HepG2 (cell line): ENCODE data around the gene SPIB. TPM values are rescaled to one million over a fixed set of nuclear protein-coding genes. Genes with fewer than 3 reads are reported as not detected.

Source experiments
- ATAC-seq: fragments of 200-7000 bp; cut with Tn5 transposase; 3 replicates; pipeline ENCODE4 v1.9.1; 2020; ENCODE audit warnings: mild to moderate bottlenecking, moderate library complexity
- BruUV-seq: library from RNA; stranded (reverse); fragments of 400-500 nt; replicated peaks from 2 replicates; lab custom pipeline; 2021; lab: Mats Ljungman, UMichigan
- CTCF ChIA-PET: fragments of 300-600 bp; formaldehyde crosslinking; extraction: SDS; loops from one replicate; lab custom pipeline; 2021; ENCODE audit warnings: low total read pairs, inconsistent platforms, low intra/inter-chr PET ratio; lab: Yijun Ruan, JAX
- POLR2A ChIA-PET: fragments of 350-600 bp; sonication (Branson Sonifier 250); formaldehyde crosslinking; loops from one replicate; lab custom pipeline; 2020; ENCODE audit warnings: antibody characterized with exemption, inconsistent platforms; lab: Yijun Ruan, JAX
- DNase-seq: peaks from one replicate; pipeline ENCODE4 v3.0.0-alpha.2; 2015; ENCODE audit warnings: low spot score
- FAIRE-seq: peaks from 3 replicates; lab custom pipeline; 2011; peaks lifted over from hg19 to GRCh38; lab: Jason Lieb, UNC
- H2AFZ ChIP-seq: one replicate; pipeline ENCODE4 v1.6.1; 2011; ENCODE audit warnings: low read length, inconsistent platforms
- H3K27ac ChIP-seq: fragments of 300-600 bp; 3 replicates; pipeline ENCODE4 v1.8.0; 2011; ENCODE audit warnings: mixed run types, mild to moderate bottlenecking, mixed read lengths, low read length, inconsistent platforms; ENCODE audit not compliant: insufficient read depth; ENCODE audit errors: extremely low read length
- H3K27me3 ChIP-seq, 2 experiments: fragments of 200-600 bp in 1 of 2; 2 replicates in 1 of 2; 3 replicates in 1 of 2; pipeline versions ENCODE4 v1.6.0 to v1.8.0; 2011; ENCODE audit warnings: low read length in 2 of 2, mild to moderate bottlenecking in 2 of 2, moderate library complexity in 2 of 2, inconsistent platforms in 1 of 2; ENCODE audit not compliant: insufficient read depth in 2 of 2, control insufficient read depth in 1 of 2
- H3K36me3 ChIP-seq, 2 experiments: fragments of 200-600 bp in 1 of 2; replicated peaks in 1 of 2; 2 replicates in 1 of 2; 3 replicates in 1 of 2; pipeline versions ENCODE4 v1.5.1 to v1.8.0; 2011; ENCODE audit warnings: low read length in 2 of 2, inconsistent platforms in 1 of 2; ENCODE audit not compliant: insufficient read depth in 2 of 2, control insufficient read depth in 1 of 2
- H3K4me1 ChIP-seq: 2 replicates; pipeline ENCODE4 v1.5.1; 2012; ENCODE audit warnings: low read length, inconsistent platforms; ENCODE audit not compliant: insufficient read depth
- H3K4me2 ChIP-seq: 2 replicates; pipeline ENCODE4 v1.6.0; 2011; ENCODE audit warnings: low read depth, low read length, inconsistent platforms
- H3K4me3 ChIP-seq, 3 experiments: fragments of 200-600 bp in 1 of 3; sonication (generic), shearing (Covaris generic) in 1 of 3; replicated peaks in 1 of 3; 2 replicates each; pipeline ENCODE4 v1.5.1; 2011 to 2016; ENCODE audit warnings: low read length in 3 of 3, inconsistent platforms in 2 of 3, low read depth in 2 of 3, mild to moderate bottlenecking in 2 of 3, control low read depth in 1 of 3, mixed read lengths in 1 of 3; ENCODE audit not compliant: insufficient read depth in 1 of 3
- H3K79me2 ChIP-seq: one replicate; pipeline ENCODE4 v1.6.1; 2011; ENCODE audit warnings: low read length, inconsistent platforms; ENCODE audit not compliant: insufficient read depth
- H3K9ac ChIP-seq: 2 replicates; pipeline ENCODE4 v1.6.0; 2011; ENCODE audit warnings: mild to moderate bottlenecking, low read depth, low read length, inconsistent platforms; ENCODE audit not compliant: insufficient read depth
- H3K9me3 ChIP-seq: 2 replicates; pipeline ENCODE4 v1.5.1; 2012; ENCODE audit warnings: mild to moderate bottlenecking, low read length
- H4K20me1 ChIP-seq: 2 replicates; pipeline ENCODE4 v1.6.0; 2011; ENCODE audit warnings: inconsistent platforms, mild to moderate bottlenecking, low read length, moderate library complexity; ENCODE audit not compliant: insufficient read depth
- ARHGAP35 ChIP-seq: sonication (generic); formaldehyde crosslinking; IDR thresholded peaks from 2 replicates; pipeline ENCODE4 v1.9.0; 2022; ENCODE audit warnings: mild to moderate bottlenecking, inconsistent platforms, moderate library complexity, missing genetic modification reagents, borderline replicate concordance
- HIVEP1 ChIP-seq: sonication (generic); formaldehyde crosslinking; IDR thresholded peaks from 2 replicates; pipeline ENCODE4 v1.4.0; 2020; ENCODE audit warnings: mild to moderate bottlenecking, missing genetic modification reagents
- MTERF4 ChIP-seq: sonication (generic); formaldehyde crosslinking; IDR thresholded peaks from 2 replicates; pipeline ENCODE4 v1.8.0; 2023; ENCODE audit warnings: mild to moderate bottlenecking, missing genetic modification reagents
- NFIC ChIP-seq: IDR thresholded peaks from 2 replicates; pipeline ENCODE4 v1.6.1; 2012; ENCODE audit warnings: mild to moderate bottlenecking, low read length, inconsistent platforms
- PHF5A ChIP-seq: IDR thresholded peaks from one replicate; pipeline ENCODE4 v1.6.1; 2018; ENCODE audit warnings: low read depth, missing genetic modification reagents; ENCODE audit not compliant: unreplicated experiment
- ZBTB2 ChIP-seq: sonication (generic); formaldehyde crosslinking; IDR thresholded peaks from 2 replicates; pipeline ENCODE4 v1.8.0; 2022; ENCODE audit warnings: low read depth, missing genetic modification reagents
- ZBTB49 ChIP-seq: sonication (generic); formaldehyde crosslinking; IDR thresholded peaks from 2 replicates; pipeline ENCODE4 v1.4.0; 2020; ENCODE audit warnings: missing genetic modification reagents, borderline replicate concordance
- ZSCAN31 ChIP-seq: sonication (generic); formaldehyde crosslinking; IDR thresholded peaks from 2 replicates; pipeline ENCODE4 v1.5.0; 2020; ENCODE audit warnings: low read depth, mild to moderate bottlenecking, missing genetic modification reagents
- WGBS: methylation state at CpG from one replicate; pipeline ENCODE4 v1.1.6; 2017; ENCODE audit warnings: low lambda C conversion rate; 5-methylcytosine and 5-hydroxymethylcytosine counted together
- in situ Hi-C: cut with HindIII; loops from 2 replicates; pipeline ENCODE4 v1.10.0; 2017; ENCODE audit warnings: low pct_unique_long_range_greater_than_20kb; ENCODE audit not compliant: extremely low pct_ligation_motif_present
- intact Hi-C: fragments of 100-400 bp; cut with micrococcal nuclease; formaldehyde crosslinking; loops from one replicate; pipeline ENCODE4 v1.10.0; 2022; ENCODE audit not compliant: unreplicated experiment
- polyA plus RNA-seq, 8 experiments: library from polyadenylated mRNA; depleted of rRNA in 3 of 8; stranded (reverse) in 7 of 8; unstranded in 1 of 8; fragments of >200 nt; fragmentation: Illumina TruSeq in 4 of 8; extraction: Trizol in 4 of 8; gene quantifications; 2 replicates each; pipeline versions ENCODE4 v1.2.1 to v1.2.3, GENCODE V29; 2011 to 2016; ENCODE audit warnings: low read depth in 4 of 8, missing spikeins in 1 of 8, mixed read lengths in 1 of 8; ENCODE audit not compliant: insufficient read depth in 1 of 8
- total RNA-seq, 5 experiments: library from RNA; depleted of rRNA; stranded (reverse); fragments of >200 nt; fragmentation: Illumina TruSeq; extraction: Trizol; gene quantifications; 2 replicates each; pipeline ENCODE4 v1.2.3, GENCODE V29; 2016; ENCODE audit warnings: low read depth in 1 of 5

SPIB gene
- total and polyA plus RNA-seq, 2 of the 13 experiments (the other 11 are each of a cell fraction or from before 2014, with no cell fraction given): 0.04 TPM; not detected in 1

GRCh38 chr19:50419022-50419579, 363 bp downstream of the SPIB start:
- Histone ChIP-seq H3K27me3 (no peaks in the 10 kb centered on the region; a peak in 1 of 5 replicates), H3K4me1 (peaks cover 19% of the 10 kb centered on the region), H2AFZ (no peak overlapping the region), H4K20me1 (no peaks in the 10 kb centered on the region), H3K27ac (no peak overlapping the region), H3K4me3 (no peak overlapping the region), H3K36me3 (no peaks in the 10 kb centered on the region; a peak in 1 of 5 replicates), H3K9me3 (no peaks in the 10 kb centered on the region), H3K4me2 (no peak overlapping the region), H3K9ac (no peak overlapping the region), H3K79me2 (no peaks in the 10 kb centered on the region)
- WGBS: 46% methylated on average over 14 of the region's 14 CpGs
- CTCF ChIA-PET: no interaction called here
- no peak for TF ChIP-seq ARHGAP35
- no peak for TF ChIP-seq ZBTB49 (CRISPR knock-in tag)
- intact Hi-C loops: no loop called here
- DNase-seq (no peak), FAIRE-seq (no peak), ATAC-seq (no peak)
- in situ Hi-C loops: no loop called here
- BruUV-seq: no TSS peak
- POLR2A ChIA-PET: no interaction called here

GRCh38 chr19:50419580-50420035, 870 bp downstream of the SPIB start:
- no peak for DNase-seq
- Histone ChIP-seq H3K27ac (no peak overlapping the region), H2AFZ (no peak overlapping the region), H3K27me3 (no peaks in the 10 kb centered on the region; a peak in 1 of 5 replicates), H4K20me1 (no peaks in the 10 kb centered on the region), H3K4me1 (peaks cover 19% of the 10 kb centered on the region), H3K9ac (no peak overlapping the region), H3K9me3 (no peaks in the 10 kb centered on the region), H3K4me3 (no peak overlapping the region), H3K4me2 (no peak overlapping the region), H3K79me2 (no peaks in the 10 kb centered on the region), H3K36me3 (no peaks in the 10 kb centered on the region)
- no peak for FAIRE-seq
- TF ChIP-seq ZBTB2 (CRISPR knock-in tag): no peak
- no peak for TF ChIP-seq HIVEP1 (CRISPR knock-in tag)
- no peak for TF ChIP-seq PHF5A
- no peak for TF ChIP-seq MTERF4
- TF ChIP-seq NFIC: no peak
- TF ChIP-seq ZSCAN31 (CRISPR knock-in tag): no peak
- ATAC-seq: no peak
- WGBS: 46% methylated on average over 4 of the region's 8 CpGs
- POLR2A ChIA-PET: no interaction called here
- CTCF ChIA-PET: no interaction called here
- in situ Hi-C loops: no loop called here
- no TSS peak for BruUV-seq
- intact Hi-C loops: no loop called here
